IMR-90 (cell line): ENCODE data around the gene SEPTIN5. TPM values are rescaled to one million over a fixed set of nuclear protein-coding genes. Genes with fewer than 3 reads are reported as not detected.
A peak's percentile ranks its signal among the peaks of the same experiment; 100 is the strongest.

ENCODE experiments used
- ATAC-seq: fragments of 200-7000 bp; cut with Tn5 transposase; 2 replicates; pipeline ENCODE4 v1.9.1; 2020; ENCODE audit warnings: low read depth, mild to moderate bottlenecking, moderate library complexity
- BruUV-seq: library from RNA; stranded (reverse); fragments of 400-500 nt; replicated peaks from 2 replicates; lab custom pipeline; 2021; lab: Mats Ljungman, UMichigan
- CTCF ChIA-PET: fragments of 300-600 bp; formaldehyde crosslinking; extraction: SDS; loops from one replicate; lab custom pipeline; 2021; ENCODE audit warnings: antibody characterized with exemption; lab: Yijun Ruan, JAX
- POLR2A ChIA-PET: fragments of 300-600 bp; sonication (Branson Sonifier 250); formaldehyde crosslinking; loops from one replicate; lab custom pipeline; 2022; ENCODE audit warnings: antibody characterized with exemption; ENCODE audit not compliant: unreplicated experiment; lab: Charles Lee
- DNase-seq: peaks from one replicate; pipeline ENCODE4 v3.0.0; 2013
- H2AFZ ChIP-seq: replicated peaks from 2 replicates; pipeline ENCODE3; 2013; ENCODE audit warnings: low read length, mild to moderate bottlenecking; ENCODE audit not compliant: poor library complexity
- H2AK5ac ChIP-seq: 2 replicates; pipeline ENCODE4 v1.6.1; 2013; ENCODE audit warnings: low read depth, low read length, inconsistent platforms
- H2AK9ac ChIP-seq: replicated peaks from 2 replicates; pipeline ENCODE3; 2013; ENCODE audit warnings: mild to moderate bottlenecking, low read depth, low read length, moderate library complexity; ENCODE audit not compliant: poor library complexity
- H2BK120ac ChIP-seq: 2 replicates; pipeline ENCODE4 v1.6.1; 2013; ENCODE audit warnings: low read depth, low read length, inconsistent platforms
- H2BK15ac ChIP-seq: 3 replicates; pipeline ENCODE4 v1.6.1; 2013; ENCODE audit warnings: low read depth, low read length, inconsistent platforms
- H2BK20ac ChIP-seq: 2 replicates; pipeline ENCODE4 v1.6.1; 2013; ENCODE audit warnings: low read depth, mild to moderate bottlenecking, inconsistent platforms, low read length, moderate library complexity
- H2BK5ac ChIP-seq: 2 replicates; pipeline ENCODE4 v1.6.1; 2013; ENCODE audit warnings: mild to moderate bottlenecking, low read depth, low read length, inconsistent platforms; ENCODE audit not compliant: poor library complexity, severe bottlenecking
- H3K14ac ChIP-seq: replicated peaks from 2 replicates; pipeline ENCODE4 v1.6.1; 2013; ENCODE audit warnings: low read depth, low read length, inconsistent platforms
- H3K18ac ChIP-seq: 2 replicates; pipeline ENCODE4 v1.6.1; 2013; ENCODE audit warnings: low read depth, low read length, control low read depth
- H3K23ac ChIP-seq: 2 replicates; pipeline ENCODE4 v1.6.1; 2013; ENCODE audit warnings: low read depth, low read length, inconsistent platforms
- H3K27ac ChIP-seq: 2 replicates; pipeline ENCODE4 v1.5.1; 2013; ENCODE audit warnings: mild to moderate bottlenecking, control low read depth, low read length; ENCODE audit not compliant: insufficient read depth
- H3K27me3 ChIP-seq: 2 replicates; pipeline ENCODE4 v1.6.1; 2013; ENCODE audit warnings: low read length; ENCODE audit not compliant: control insufficient read depth, insufficient read depth
- H3K36me3 ChIP-seq: 2 replicates; pipeline ENCODE4 v1.6.1; 2013; ENCODE audit warnings: low read length, mixed read lengths; ENCODE audit not compliant: control insufficient read depth, insufficient read depth
- H3K4ac ChIP-seq: 2 replicates; pipeline ENCODE4 v1.6.1; 2013; ENCODE audit warnings: low read depth, low read length, inconsistent platforms
- H3K4me1 ChIP-seq: 2 replicates; pipeline ENCODE4 v1.6.1; 2013; ENCODE audit warnings: low read length, mixed read lengths; ENCODE audit not compliant: control insufficient read depth, insufficient read depth
- H3K4me2 ChIP-seq: 2 replicates; pipeline ENCODE4 v1.6.1; 2013; ENCODE audit warnings: low read depth, mild to moderate bottlenecking, control low read depth, low read length, moderate library complexity
- H3K4me3 ChIP-seq: 2 replicates; pipeline ENCODE4 v1.5.1; 2013; ENCODE audit warnings: low read depth, mild to moderate bottlenecking, control low read depth, low read length, moderate library complexity; ENCODE audit not compliant: insufficient read depth
- H3K56ac ChIP-seq: 2 replicates; pipeline ENCODE4 v1.6.1; 2013; ENCODE audit warnings: low read length, inconsistent platforms; ENCODE audit not compliant: insufficient read depth; ENCODE audit errors: extremely low read depth
- H3K79me1 ChIP-seq, 2 experiments: 2 replicates each; pipeline ENCODE4 v1.6.1; 2013; ENCODE audit warnings: low read length in 2 of 2, inconsistent platforms in 1 of 2, low read depth in 1 of 2
- H3K9ac ChIP-seq: 2 replicates; pipeline ENCODE4 v1.6.1; 2013; ENCODE audit warnings: low read depth, low read length, control low read depth
- H3K9me1 ChIP-seq: 2 replicates; pipeline ENCODE4 v1.6.1; 2013; ENCODE audit warnings: low read length, inconsistent platforms; ENCODE audit not compliant: insufficient read depth
- H3K9me3 ChIP-seq: 2 replicates; pipeline ENCODE4 v1.6.1; 2013; ENCODE audit warnings: low read length; ENCODE audit not compliant: control insufficient read depth, insufficient read depth
- H4K20me1 ChIP-seq: 2 replicates; pipeline ENCODE4 v1.6.1; 2013; ENCODE audit warnings: low read length, inconsistent platforms; ENCODE audit not compliant: insufficient read depth
- H4K5ac ChIP-seq: 2 replicates; pipeline ENCODE4 v1.6.1; 2013; ENCODE audit warnings: mild to moderate bottlenecking, low read depth, low read length, control low read depth
- H4K8ac ChIP-seq, 2 experiments: 2 replicates each; pipeline ENCODE4 v1.6.1; 2013; ENCODE audit warnings: low read depth in 2 of 2, low read length in 2 of 2, control low read depth in 1 of 2, inconsistent platforms in 1 of 2
- H4K91ac ChIP-seq: 2 replicates; pipeline ENCODE4 v1.6.1; 2013; ENCODE audit warnings: low read depth, low read length, inconsistent platforms; ENCODE audit not compliant: insufficient read depth
- BHLHE40 ChIP-seq: fragments of 150-350 bp; IDR thresholded peaks from 2 replicates; pipeline ENCODE4 v1.6.1; 2016; ENCODE audit warnings: mild to moderate bottlenecking, low read depth, low read length
- CEBPB ChIP-seq: IDR thresholded peaks from 2 replicates; pipeline ENCODE4 v1.6.1; 2012; ENCODE audit warnings: low read depth, low read length, improper control_type of control experiment
- CHD1 ChIP-seq: IDR thresholded peaks from 2 replicates; pipeline ENCODE4 v1.6.1; 2012; ENCODE audit warnings: low read depth, low read length, improper control_type of control experiment
- CTCF ChIP-seq: conservative IDR thresholded peaks from 2 replicates; pipeline ENCODE4 v1.5.1; 2012; ENCODE audit warnings: mild to moderate bottlenecking, low read depth, low read length, improper control_type of control experiment
- FOS ChIP-seq: fragments of 150-350 bp; IDR thresholded peaks from 2 replicates; pipeline ENCODE4 v1.6.1; 2016; ENCODE audit warnings: low read depth, low read length
- MAFK ChIP-seq: IDR thresholded peaks from 2 replicates; pipeline ENCODE4 v1.6.1; 2012; ENCODE audit warnings: low read depth, low read length, improper control_type of control experiment
- MAZ ChIP-seq: IDR thresholded peaks from 2 replicates; pipeline ENCODE4 v1.6.1; 2012; ENCODE audit warnings: low read depth, mild to moderate bottlenecking, low read length, improper control_type of control experiment, moderate library complexity, borderline replicate concordance
- MXI1 ChIP-seq: IDR thresholded peaks from 2 replicates; pipeline ENCODE4 v1.6.1; 2012; ENCODE audit warnings: low read depth, mild to moderate bottlenecking, low read length, moderate library complexity, borderline replicate concordance
- NFE2L2 ChIP-seq: fragments of 150-350 bp; IDR thresholded peaks from 2 replicates; pipeline ENCODE4 v1.6.1; 2016; ENCODE audit warnings: low read depth, mild to moderate bottlenecking, low read length
- POLR2A ChIP-seq: IDR thresholded peaks from 2 replicates; pipeline ENCODE4 v1.6.1; 2012; ENCODE audit warnings: mild to moderate bottlenecking, low read depth, low read length
- RAD21 ChIP-seq: IDR thresholded peaks from 2 replicates; pipeline ENCODE4 v1.6.1; 2012; ENCODE audit warnings: low read length, improper control_type of control experiment
- RCOR1 ChIP-seq: IDR thresholded peaks from 2 replicates; pipeline ENCODE4 v1.6.1; 2012; ENCODE audit warnings: mild to moderate bottlenecking, low read length, improper control_type of control experiment; ENCODE audit not compliant: insufficient replicate concordance
- RFX5 ChIP-seq: IDR thresholded peaks from 2 replicates; pipeline ENCODE4 v1.8.0; 2012; ENCODE audit warnings: low read depth, mild to moderate bottlenecking, low read length, moderate library complexity
- SMC3 ChIP-seq: fragments of 150-350 bp; IDR thresholded peaks from 2 replicates; pipeline ENCODE4 v1.6.1; 2016; ENCODE audit warnings: low read depth, mild to moderate bottlenecking, antibody characterized with exemption, low read length, moderate library complexity
- USF2 ChIP-seq: fragments of 150-350 bp; IDR thresholded peaks from 2 replicates; pipeline ENCODE4 v1.6.1; 2017; ENCODE audit warnings: mild to moderate bottlenecking, antibody characterized with exemption, low read length, low read depth
- WGBS, 2 experiments: methylation state at CpG; one replicate each; pipeline versions ENCODE4 v1.1.5 to v1.1.7; 2013; ENCODE audit warnings: missing lambda C conversion rate in 2 of 2; ENCODE audit not compliant: insufficient read length in 1 of 2; ENCODE audit errors: extremely low coverage in 2 of 2; 5-methylcytosine and 5-hydroxymethylcytosine counted together
- dilution Hi-C: fragments of 300-500 bp; cut with HindIII; formaldehyde crosslinking; loops from one replicate; pipeline ENCODE4 v1.14.3; 2018; ENCODE audit warnings: low sequenced_read_pairs; ENCODE audit not compliant: unreplicated experiment
- in situ Hi-C: fragments of 300-500 bp; cut with MboI; formaldehyde crosslinking; loops from 3 replicates; pipeline ENCODE4 v1.14.3; 2019; ENCODE audit warnings: low sequenced_read_pairs, inconsistent platforms, mixed read lengths
- intact Hi-C: fragments of 100-400 bp; cut with micrococcal nuclease; formaldehyde crosslinking; loops from 2 replicates; pipeline ENCODE4 v1.10.0; 2022
- polyA plus RNA-seq, 3 experiments: library from polyadenylated mRNA; depleted of rRNA; stranded (reverse); fragments of >200 nt; gene quantifications; 2 replicates each; pipeline ENCODE4 v1.2.3, GENCODE V29; 2012; ENCODE audit warnings: low replicate concordance in 1 of 3
- total RNA-seq: library from RNA; depleted of rRNA; stranded (reverse); fragments of >200 nt; gene quantifications from 2 replicates; pipeline ENCODE4 v1.2.3, GENCODE V29; 2012
- TF ChIP-seq, protein P1 (sequence below): fragments of 150-350 bp; IDR thresholded peaks from 2 replicates; pipeline ENCODE4 v1.6.1; 2016; ENCODE audit warnings: low read depth, mild to moderate bottlenecking, low read length, moderate library complexity, borderline replicate concordance

The SEPTIN5 gene
- total and polyA plus RNA-seq, 2 of the 4 experiments (the other 2 are of a cell fraction) = 16.8 to 20.7 TPM

GRCh38 chr22:19766240-19766510 lies 51.9 kb downstream of the SEPTIN5 start:
- H3K14ac ChIP-seq = no peak overlapping the region
- peaks cover 98% of the 10 kb centered on the region for H3K27me3 ChIP-seq
- dilution Hi-C loops (no loop called here), in situ Hi-C loops (no loop called here), intact Hi-C loops (no loop called here)
- no peaks in the 10 kb centered on the region for H3K79me1 ChIP-seq
- H3K56ac ChIP-seq = no peak overlapping the region
- H2BK120ac ChIP-seq = no peak overlapping the region
- H3K36me3 ChIP-seq = no peaks in the 10 kb centered on the region
- no peak overlapping the region for H2AK9ac ChIP-seq
- no peak overlapping the region for H2BK15ac ChIP-seq
- H3K27ac ChIP-seq = no peak overlapping the region
- H3K9ac ChIP-seq = no peak overlapping the region
- H3K4ac ChIP-seq = no peak overlapping the region
- no peak overlapping the region for H3K4me2 ChIP-seq
- no peak overlapping the region for H3K18ac ChIP-seq
- 0% methylated on average over 26 of the region's 36 CpGs; no CpG with 5 or more reads in 1 of the 2 experiments for WGBS, 2 experiments
- ChIA-PET POLR2A (no interaction called here), CTCF (no interaction called here)
- no peak overlapping the region for H2BK5ac ChIP-seq
- DNase-seq (no peak), ATAC-seq (peak; percentile 31)
- H4K20me1 ChIP-seq = no peaks in the 10 kb centered on the region
- no peak overlapping the region for H2AK5ac ChIP-seq
- TF ChIP-seq RCOR1 = no peak
- no peak for TF ChIP-seq MAZ
- no peak for TF ChIP-seq MAFK
- TF ChIP-seq BHLHE40 = no peak
- no peak for TF ChIP-seq MXI1
- no peak for TF ChIP-seq SMC3
- no peak for TF ChIP-seq FOS
- TF ChIP-seq RFX5 = no peak
- TF ChIP-seq USF2 = no peak
- TF ChIP-seq POLR2A = no peak
- TF ChIP-seq, protein P1, sequence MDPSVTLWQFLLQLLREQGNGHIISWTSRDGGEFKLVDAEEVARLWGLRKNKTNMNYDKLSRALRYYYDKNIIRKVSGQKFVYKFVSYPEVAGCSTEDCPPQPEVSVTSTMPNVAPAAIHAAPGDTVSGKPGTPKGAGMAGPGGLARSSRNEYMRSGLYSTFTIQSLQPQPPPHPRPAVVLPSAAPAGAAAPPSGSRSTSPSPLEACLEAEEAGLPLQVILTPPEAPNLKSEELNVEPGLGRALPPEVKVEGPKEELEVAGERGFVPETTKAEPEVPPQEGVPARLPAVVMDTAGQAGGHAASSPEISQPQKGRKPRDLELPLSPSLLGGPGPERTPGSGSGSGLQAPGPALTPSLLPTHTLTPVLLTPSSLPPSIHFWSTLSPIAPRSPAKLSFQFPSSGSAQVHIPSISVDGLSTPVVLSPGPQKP = no peak
- no peak for TF ChIP-seq CHD1
- no peak for TF ChIP-seq CTCF
- no peak for TF ChIP-seq RAD21
- TF ChIP-seq NFE2L2 = no peak
- no peak for TF ChIP-seq CEBPB
- no peak overlapping the region for H2AFZ ChIP-seq
- no peak overlapping the region for H4K8ac ChIP-seq
- H3K4me3 ChIP-seq = no peak overlapping the region
- H4K5ac ChIP-seq = no peak overlapping the region
- H4K91ac ChIP-seq = no peak overlapping the region
- no peak overlapping the region for H3K23ac ChIP-seq
- no peak overlapping the region for H2BK20ac ChIP-seq
- BruUV-seq = no TSS peak
- no peaks in the 10 kb centered on the region for H3K4me1 ChIP-seq
- H3K9me3 ChIP-seq = peaks cover 4% of the 10 kb centered on the region; the same call in 1 of the 2 replicates
- no peaks in the 10 kb centered on the region for H3K9me1 ChIP-seq
